GM23248 (cell line): Measurements from ENCODE around the gene CRACR2A.

Experiments used
- EZH2 ChIP-seq: fragments of 200-600 bp; sonication (generic); IDR thresholded peaks from 2 replicates; pipeline ENCODE4 v1.6.1; 2018; ENCODE audit warnings: antibody characterized with exemption, mild to moderate bottlenecking; ENCODE audit not compliant: insufficient read depth, poor library complexity, severe bottlenecking
- EZH2phosphoT487 ChIP-seq: fragments of 200-600 bp; sonication (generic); IDR thresholded peaks from 2 replicates; pipeline ENCODE4 v1.6.1; 2018; ENCODE audit warnings: antibody characterized with exemption, moderate library complexity, mild to moderate bottlenecking, low read depth; ENCODE audit not compliant: insufficient read depth

- no peak for TF ChIP-seq EZH2phosphoT487
- TF ChIP-seq EZH2 = no peak
Observed at GRCh38 chr12:3757261-3757660, 4.4 kb upstream of the CRACR2A start.
